K562 (cell line): ENCODE data around the gene RPS19BP1. TPM values are rescaled to one million over a fixed set of nuclear protein-coding genes. Genes with fewer than 3 reads are reported as not detected.

Source experiments
- C11orf30 ChIP-seq: fragments of 450-650 bp; IDR thresholded peaks from 2 replicates; pipeline ENCODE4 v1.6.1; 2016; ENCODE audit warnings: low read depth, mild to moderate bottlenecking
- DNMT1 ChIP-seq: fragments of 450-650 bp; IDR thresholded peaks from 2 replicates; pipeline ENCODE4 v1.6.1; 2016; ENCODE audit warnings: antibody characterized with exemption, mild to moderate bottlenecking
- DPF2 ChIP-seq: fragments of 450-650 bp; IDR thresholded peaks from 2 replicates; pipeline ENCODE4 v1.6.1; 2016
- LCOR ChIP-seq: sonication (generic); formaldehyde crosslinking; IDR thresholded peaks from 2 replicates; pipeline ENCODE4 v1.8.0; 2022; ENCODE audit warnings: mild to moderate bottlenecking, missing genetic modification reagents
- NCOA1 ChIP-seq: fragments of 450-650 bp; IDR thresholded peaks from 2 replicates; pipeline ENCODE4 v1.6.1; 2016; ENCODE audit warnings: low read depth
- NONO ChIP-seq, 2 experiments: fragments of 200-400 bp in 1 of 2; fragments of 450-650 bp in 1 of 2; formaldehyde crosslinking in 1 of 2; IDR thresholded peaks; 2 replicates each; pipeline ENCODE4 v1.6.1; 2017; ENCODE audit warnings: low read depth in 2 of 2, mild to moderate bottlenecking in 2 of 2, moderate library complexity in 2 of 2, low read length in 1 of 2
- SREBF2 ChIP-seq: sonication (generic); formaldehyde crosslinking; IDR thresholded peaks from 2 replicates; pipeline ENCODE4 v1.4.0; 2020; ENCODE audit warnings: mild to moderate bottlenecking, missing genetic modification reagents
- TAF15 ChIP-seq: fragments of 200-400 bp; formaldehyde crosslinking; IDR thresholded peaks from 2 replicates; pipeline ENCODE4 v1.6.1; 2017; ENCODE audit warnings: mild to moderate bottlenecking, low read depth, low read length, moderate library complexity
- TGIF2 ChIP-seq: sonication (generic); formaldehyde crosslinking; IDR thresholded peaks from 2 replicates; pipeline ENCODE4 v1.8.1; 2022; ENCODE audit warnings: mild to moderate bottlenecking, missing genetic modification reagents, moderate library complexity
- ZC3H8 ChIP-seq: fragments of 450-650 bp; IDR thresholded peaks from 2 replicates; pipeline ENCODE4 v1.6.1; 2017
- ZNF24 ChIP-seq: fragments of 450-650 bp; IDR thresholded peaks from 2 replicates; pipeline ENCODE4 v1.6.1; 2016
- ZNF324 ChIP-seq: fragments of 250-450 bp; sonication (Bioruptor Pico); IDR thresholded peaks from 2 replicates; pipeline ENCODE4 v1.4.0; 2020; ENCODE audit warnings: mild to moderate bottlenecking
- ZNF431 ChIP-seq: sonication (generic); formaldehyde crosslinking; IDR thresholded peaks from 2 replicates; pipeline ENCODE4 v1.8.0; 2022; ENCODE audit warnings: mild to moderate bottlenecking, missing genetic modification reagents
- ZNF583 ChIP-seq: fragments of 250-450 bp; sonication (Bioruptor Pico); IDR thresholded peaks from 2 replicates; pipeline ENCODE4 v1.4.0; 2020
- polyA plus RNA-seq, 8 experiments: library from polyadenylated mRNA; depleted of rRNA in 4 of 8; stranded (reverse) in 5 of 8; unstranded in 3 of 8; fragments of >200 nt; fragmentation: Nextera tagmentation in 2 of 8; fragmentation: Illumina TruSeq in 1 of 8; extraction: Ambion mirVana in 2 of 8; extraction: Trizol in 1 of 8; gene quantifications; 2 replicates each; pipeline versions ENCODE4 v1.2.1 to v1.2.3, GENCODE V29; 2011 to 2014; ENCODE audit warnings: inconsistent platforms in 1 of 8, missing spikeins in 1 of 8
- total RNA-seq, 7 experiments: library from RNA; depleted of rRNA in 6 of 7; stranded (reverse); fragments of >200 nt in 6 of 7; fragmentation: Illumina TruSeq in 2 of 7; extraction: Trizol in 2 of 7; gene quantifications; 2 replicates each; pipeline versions ENCODE4 v1.2.1 to v1.2.3, GENCODE V29; 2011 to 2021; ENCODE audit warnings: low replicate concordance in 1 of 7
- TF ChIP-seq, protein P1 (sequence below): sonication (generic); formaldehyde crosslinking; IDR thresholded peaks from 2 replicates; pipeline ENCODE4 v1.8.0; 2022; ENCODE audit warnings: missing genetic modification reagents, mild to moderate bottlenecking, borderline replicate concordance
- TF ChIP-seq, protein P2 (sequence below): fragments of 450-650 bp; IDR thresholded peaks from 2 replicates; pipeline ENCODE4 v1.6.1; 2014; ENCODE audit warnings: low read depth, mild to moderate bottlenecking, moderate library complexity, borderline replicate concordance
- TF ChIP-seq, protein P3 (sequence below): fragments of 200-800 bp; sonication (Bioruptor generic); IDR thresholded peaks from 2 replicates; pipeline ENCODE4 v1.6.1; 2017; ENCODE audit warnings: missing genetic modification characterization, missing compliant biosample characterization
- TF ChIP-seq, protein P4 (sequence below): fragments of 450-650 bp; IDR thresholded peaks from 2 replicates; pipeline ENCODE4 v1.6.1; 2017; ENCODE audit warnings: antibody characterized with exemption
- TF ChIP-seq, protein P5 (sequence below), 2 experiments: fragments of 450-650 bp; conservative IDR thresholded peaks; 2 replicates each; pipeline ENCODE4 v1.6.1; 2017; ENCODE audit warnings: mild to moderate bottlenecking in 2 of 2, moderate library complexity in 2 of 2

Gene RPS19BP1
- total and polyA plus RNA-seq, 9 of the 15 experiments (the other 6 are each of a cell fraction or from before 2014, with no cell fraction given) = 3.0 to 223 (median 84.3) TPM

DNA sequence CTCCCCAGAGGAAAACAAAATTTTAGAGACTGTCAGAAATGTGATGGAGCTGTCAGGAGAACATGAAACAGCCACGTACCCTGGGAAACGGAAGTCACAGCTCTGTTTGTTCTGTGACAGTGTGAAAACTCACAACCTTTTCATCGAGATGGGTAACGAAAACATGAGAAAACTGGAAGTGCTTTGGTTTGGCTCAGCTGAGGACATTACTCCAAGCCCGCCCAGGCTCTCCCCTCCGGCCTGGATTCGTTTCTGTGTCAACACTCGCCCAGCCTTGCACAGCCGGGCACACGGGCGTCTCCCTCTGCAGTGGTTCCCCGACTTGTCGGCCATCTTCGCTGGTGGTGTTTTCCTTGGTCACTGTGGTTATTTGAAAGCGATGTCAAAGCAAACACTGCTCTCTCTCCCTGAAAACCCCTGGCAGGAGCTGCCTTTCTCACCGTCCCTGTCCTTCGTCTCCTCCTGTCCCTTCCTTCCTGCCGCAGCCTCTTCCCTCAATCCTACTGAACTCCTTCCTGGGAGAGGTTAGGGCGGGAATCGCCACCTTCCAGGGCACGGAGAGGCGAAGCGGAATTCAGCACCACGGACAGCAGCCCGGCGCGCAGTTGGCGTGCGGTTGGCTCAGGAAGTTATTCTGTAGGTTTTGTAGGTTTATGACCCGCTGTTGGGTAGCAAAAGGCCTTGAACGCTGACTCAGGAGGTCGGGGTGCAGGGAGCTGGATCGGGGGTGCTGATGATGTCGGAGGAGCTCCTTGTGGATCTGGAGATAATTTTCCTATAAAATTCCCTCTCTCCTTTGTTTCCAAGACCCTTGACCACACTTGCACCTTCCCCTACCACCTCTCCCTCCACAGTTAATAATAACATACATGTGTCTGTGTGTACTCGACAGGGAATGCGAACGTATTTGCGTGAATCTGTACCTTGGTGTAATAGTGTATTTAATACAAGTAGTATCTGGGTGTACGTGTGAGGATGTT, 13.1 kb upstream of the RPS19BP1 start (continued):
- TF ChIP-seq ZNF431 (no peak), ZNF583 (no peak), ZC3H8 (no peak), C11orf30 (no peak), DNMT1 (no peak), NCOA1 (peak; percentile 57; the same call in 1 of the 2 replicates), ZNF24 (no peak), LCOR (CRISPR knock-in tag) (0 out of 2 replicates have a peak, but pooled peaks have one; percentile 50), DPF2 (no peak), TGIF2 (CRISPR knock-in tag) (peak; percentile 82), SREBF2 (CRISPR knock-in tag) (no peak), TAF15 (no peak), ZNF324 (CRISPR knock-in tag) (no peak), NONO (IDR thresholded peaks at IDR 0.05; ENCODE audit: low read depth in 2 of 2, low read length in 1 of 2) (no peak)
- TF ChIP-seq, protein P1, sequence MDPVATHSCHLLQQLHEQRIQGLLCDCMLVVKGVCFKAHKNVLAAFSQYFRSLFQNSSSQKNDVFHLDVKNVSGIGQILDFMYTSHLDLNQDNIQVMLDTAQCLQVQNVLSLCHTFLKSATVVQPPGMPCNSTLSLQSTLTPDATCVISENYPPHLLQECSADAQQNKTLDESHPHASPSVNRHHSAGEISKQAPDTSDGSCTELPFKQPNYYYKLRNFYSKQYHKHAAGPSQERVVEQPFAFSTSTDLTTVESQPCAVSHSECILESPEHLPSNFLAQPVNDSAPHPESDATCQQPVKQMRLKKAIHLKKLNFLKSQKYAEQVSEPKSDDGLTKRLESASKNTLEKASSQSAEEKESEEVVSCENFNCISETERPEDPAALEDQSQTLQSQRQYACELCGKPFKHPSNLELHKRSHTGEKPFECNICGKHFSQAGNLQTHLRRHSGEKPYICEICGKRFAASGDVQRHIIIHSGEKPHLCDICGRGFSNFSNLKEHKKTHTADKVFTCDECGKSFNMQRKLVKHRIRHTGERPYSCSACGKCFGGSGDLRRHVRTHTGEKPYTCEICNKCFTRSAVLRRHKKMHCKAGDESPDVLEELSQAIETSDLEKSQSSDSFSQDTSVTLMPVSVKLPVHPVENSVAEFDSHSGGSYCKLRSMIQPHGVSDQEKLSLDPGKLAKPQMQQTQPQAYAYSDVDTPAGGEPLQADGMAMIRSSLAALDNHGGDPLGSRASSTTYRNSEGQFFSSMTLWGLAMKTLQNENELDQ (CRISPR knock-in tag) = no peak
- TF ChIP-seq, protein P2, sequence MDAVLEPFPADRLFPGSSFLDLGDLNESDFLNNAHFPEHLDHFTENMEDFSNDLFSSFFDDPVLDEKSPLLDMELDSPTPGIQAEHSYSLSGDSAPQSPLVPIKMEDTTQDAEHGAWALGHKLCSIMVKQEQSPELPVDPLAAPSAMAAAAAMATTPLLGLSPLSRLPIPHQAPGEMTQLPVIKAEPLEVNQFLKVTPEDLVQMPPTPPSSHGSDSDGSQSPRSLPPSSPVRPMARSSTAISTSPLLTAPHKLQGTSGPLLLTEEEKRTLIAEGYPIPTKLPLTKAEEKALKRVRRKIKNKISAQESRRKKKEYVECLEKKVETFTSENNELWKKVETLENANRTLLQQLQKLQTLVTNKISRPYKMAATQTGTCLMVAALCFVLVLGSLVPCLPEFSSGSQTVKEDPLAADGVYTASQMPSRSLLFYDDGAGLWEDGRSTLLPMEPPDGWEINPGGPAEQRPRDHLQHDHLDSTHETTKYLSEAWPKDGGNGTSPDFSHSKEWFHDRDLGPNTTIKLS = no peak
- TF ChIP-seq, protein P3, sequence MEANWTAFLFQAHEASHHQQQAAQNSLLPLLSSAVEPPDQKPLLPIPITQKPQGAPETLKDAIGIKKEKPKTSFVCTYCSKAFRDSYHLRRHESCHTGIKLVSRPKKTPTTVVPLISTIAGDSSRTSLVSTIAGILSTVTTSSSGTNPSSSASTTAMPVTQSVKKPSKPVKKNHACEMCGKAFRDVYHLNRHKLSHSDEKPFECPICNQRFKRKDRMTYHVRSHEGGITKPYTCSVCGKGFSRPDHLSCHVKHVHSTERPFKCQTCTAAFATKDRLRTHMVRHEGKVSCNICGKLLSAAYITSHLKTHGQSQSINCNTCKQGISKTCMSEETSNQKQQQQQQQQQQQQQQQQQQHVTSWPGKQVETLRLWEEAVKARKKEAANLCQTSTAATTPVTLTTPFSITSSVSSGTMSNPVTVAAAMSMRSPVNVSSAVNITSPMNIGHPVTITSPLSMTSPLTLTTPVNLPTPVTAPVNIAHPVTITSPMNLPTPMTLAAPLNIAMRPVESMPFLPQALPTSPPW (CRISPR knock-in tag) = no peak
- TF ChIP-seq, protein P4, sequence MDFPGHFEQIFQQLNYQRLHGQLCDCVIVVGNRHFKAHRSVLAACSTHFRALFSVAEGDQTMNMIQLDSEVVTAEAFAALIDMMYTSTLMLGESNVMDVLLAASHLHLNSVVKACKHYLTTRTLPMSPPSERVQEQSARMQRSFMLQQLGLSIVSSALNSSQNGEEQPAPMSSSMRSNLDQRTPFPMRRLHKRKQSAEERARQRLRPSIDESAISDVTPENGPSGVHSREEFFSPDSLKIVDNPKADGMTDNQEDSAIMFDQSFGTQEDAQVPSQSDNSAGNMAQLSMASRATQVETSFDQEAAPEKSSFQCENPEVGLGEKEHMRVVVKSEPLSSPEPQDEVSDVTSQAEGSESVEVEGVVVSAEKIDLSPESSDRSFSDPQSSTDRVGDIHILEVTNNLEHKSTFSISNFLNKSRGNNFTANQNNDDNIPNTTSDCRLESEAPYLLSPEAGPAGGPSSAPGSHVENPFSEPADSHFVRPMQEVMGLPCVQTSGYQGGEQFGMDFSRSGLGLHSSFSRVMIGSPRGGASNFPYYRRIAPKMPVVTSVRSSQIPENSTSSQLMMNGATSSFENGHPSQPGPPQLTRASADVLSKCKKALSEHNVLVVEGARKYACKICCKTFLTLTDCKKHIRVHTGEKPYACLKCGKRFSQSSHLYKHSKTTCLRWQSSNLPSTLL = no peak
- TF ChIP-seq, protein P5, sequence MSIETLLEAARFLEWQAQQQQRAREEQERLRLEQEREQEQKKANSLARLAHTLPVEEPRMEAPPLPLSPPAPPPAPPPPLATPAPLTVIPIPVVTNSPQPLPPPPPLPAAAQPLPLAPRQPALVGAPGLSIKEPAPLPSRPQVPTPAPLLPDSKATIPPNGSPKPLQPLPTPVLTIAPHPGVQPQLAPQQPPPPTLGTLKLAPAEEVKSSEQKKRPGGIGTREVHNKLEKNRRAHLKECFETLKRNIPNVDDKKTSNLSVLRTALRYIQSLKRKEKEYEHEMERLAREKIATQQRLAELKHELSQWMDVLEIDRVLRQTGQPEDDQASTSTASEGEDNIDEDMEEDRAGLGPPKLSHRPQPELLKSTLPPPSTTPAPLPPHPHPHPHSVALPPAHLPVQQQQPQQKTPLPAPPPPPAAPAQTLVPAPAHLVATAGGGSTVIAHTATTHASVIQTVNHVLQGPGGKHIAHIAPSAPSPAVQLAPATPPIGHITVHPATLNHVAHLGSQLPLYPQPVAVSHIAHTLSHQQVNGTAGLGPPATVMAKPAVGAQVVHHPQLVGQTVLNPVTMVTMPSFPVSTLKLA (conservative IDR thresholded peaks at IDR 0.05) = peak in 1 of 2 experiments; percentile 49; a peak in 1 of 4 replicates
